DMS53 treated with DMSO at 0.1 percent for 48 hours (cell line): ENCODE results near the gene HDAC9.

Source experiments
- DNase-seq: peaks from one replicate; lab custom pipeline; 2025; ENCODE audit not compliant: unreplicated experiment; lab: John Stamatoyannopoulos, UW

The HDAC9 gene

DNA sequence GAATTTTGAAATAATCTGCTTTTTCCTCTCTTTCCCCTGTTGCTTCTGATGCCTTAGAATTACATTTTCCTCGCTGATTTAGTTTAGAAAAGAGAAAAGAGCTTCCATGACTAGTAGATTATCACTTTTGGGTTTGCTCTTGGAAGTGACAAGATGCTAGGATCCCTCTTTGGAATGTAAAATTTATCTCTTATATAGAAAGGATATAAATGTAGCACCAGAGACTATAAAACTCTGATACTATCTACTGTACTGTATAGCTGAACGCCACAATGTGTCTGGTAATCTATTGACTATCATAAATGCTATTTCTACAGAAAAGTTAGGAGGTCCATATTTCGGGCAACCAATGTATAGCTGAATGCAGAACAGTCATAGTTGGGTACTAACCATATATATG, 1.1 kb upstream of the HDAC9 start:
- DNase-seq = no peak

DNA sequence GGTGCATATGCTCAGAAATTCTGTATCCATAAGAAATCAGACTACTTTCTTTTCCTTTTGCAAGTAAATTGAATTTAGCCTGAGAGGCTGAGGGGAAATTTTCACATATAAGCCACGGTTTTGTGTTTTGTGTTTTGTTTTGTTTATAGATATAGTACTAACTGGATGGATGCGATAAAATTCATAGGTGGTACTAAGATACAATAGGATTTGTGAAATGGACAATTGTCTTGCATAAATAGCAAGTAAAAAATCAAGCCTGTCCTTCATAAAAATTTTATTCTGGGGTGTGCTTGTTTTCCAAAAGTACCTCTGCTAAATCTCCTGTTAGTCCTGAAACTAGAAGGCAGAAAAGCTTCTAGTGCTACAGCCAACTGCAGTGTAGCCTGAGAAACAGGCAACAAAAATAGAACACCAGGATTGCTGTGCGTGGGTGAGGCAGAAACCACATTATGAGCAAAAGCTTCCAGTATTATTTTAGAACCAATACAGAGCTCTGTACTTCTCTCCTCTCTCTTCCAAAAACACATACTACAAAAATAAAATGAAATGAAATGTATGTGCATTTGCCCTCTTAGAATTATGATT, 634 bp upstream of the HDAC9 start:
- no peak for DNase-seq

DNA sequence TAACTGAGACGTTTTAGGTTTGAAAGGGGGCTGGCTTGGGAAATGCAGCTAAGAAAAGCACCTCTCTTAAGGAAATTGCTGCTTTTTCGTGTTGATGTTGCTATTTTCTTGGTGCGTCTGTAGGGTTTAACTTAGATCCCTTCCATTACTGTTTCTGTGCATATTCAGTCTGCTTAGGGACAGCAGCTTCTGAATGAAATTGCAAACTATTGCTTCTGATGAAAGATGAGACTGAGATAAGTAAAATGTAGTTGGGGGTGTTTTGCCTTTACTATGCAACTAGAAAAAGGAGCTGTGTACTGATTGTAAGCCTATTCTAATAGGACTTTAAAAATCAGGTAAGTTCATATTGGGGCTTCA, 772 bp downstream of the HDAC9 start:
- no peak for DNase-seq

DNA sequence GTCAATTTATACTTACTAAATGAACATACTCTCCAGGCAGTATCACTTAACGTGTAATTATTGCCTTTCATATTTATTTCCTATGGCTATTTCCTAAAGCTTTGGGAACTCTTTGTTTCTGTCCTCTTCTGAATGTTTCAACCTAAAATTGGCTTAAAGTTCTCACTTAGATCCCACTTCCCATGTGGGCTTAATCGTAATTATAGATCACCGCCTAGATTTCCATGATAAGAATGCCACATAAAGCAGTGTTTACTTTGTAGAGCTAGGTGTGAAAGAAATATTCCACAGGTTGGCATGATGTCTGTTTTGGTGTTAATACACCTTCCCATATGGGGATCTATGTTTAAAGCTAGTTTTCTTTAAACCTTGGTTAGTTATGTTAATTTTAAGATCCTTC, 1.5 kb downstream of the HDAC9 start:
- no peak for DNase-seq

DNA sequence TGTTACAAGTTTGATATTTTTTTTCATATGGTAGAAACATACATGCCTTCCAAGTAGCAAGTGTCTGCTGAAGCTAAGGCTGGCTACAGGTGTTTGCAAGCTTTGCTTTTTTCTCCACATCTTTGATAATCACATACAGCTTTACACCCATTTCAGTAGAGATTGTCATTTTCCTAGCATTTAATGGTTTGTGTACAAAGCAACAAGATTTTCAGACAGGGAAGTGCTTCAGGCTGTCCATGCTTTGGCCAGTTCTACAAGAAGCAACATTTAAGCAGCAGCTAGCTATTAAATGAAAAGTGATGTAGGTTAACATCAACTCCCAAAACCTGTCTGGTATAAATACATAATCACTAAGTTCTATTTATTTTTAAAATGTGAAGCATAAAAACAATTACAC, 2.3 kb downstream of the HDAC9 start:
- DNase-seq = no peak

DNA sequence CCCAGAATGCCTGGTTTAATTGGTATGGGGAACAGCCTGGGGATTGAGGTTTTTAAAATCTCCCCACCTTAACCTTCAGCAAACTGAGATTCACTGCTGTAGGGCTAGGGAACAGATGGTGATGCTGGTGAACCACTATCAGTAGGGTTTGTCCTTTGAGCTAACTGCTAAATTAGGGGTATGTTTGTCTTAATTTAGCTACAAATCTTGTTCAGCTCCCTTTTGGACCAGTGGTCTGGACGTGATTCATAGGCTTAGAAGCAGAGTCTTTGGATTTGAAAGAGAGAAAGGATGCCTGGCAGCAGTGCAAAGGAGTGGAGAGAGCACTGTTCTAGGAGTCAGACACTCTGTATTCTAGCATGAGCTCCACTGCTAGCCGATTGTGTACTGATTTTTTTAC, 2.8 kb downstream of the HDAC9 start:
- DNase-seq = no peak

DNA sequence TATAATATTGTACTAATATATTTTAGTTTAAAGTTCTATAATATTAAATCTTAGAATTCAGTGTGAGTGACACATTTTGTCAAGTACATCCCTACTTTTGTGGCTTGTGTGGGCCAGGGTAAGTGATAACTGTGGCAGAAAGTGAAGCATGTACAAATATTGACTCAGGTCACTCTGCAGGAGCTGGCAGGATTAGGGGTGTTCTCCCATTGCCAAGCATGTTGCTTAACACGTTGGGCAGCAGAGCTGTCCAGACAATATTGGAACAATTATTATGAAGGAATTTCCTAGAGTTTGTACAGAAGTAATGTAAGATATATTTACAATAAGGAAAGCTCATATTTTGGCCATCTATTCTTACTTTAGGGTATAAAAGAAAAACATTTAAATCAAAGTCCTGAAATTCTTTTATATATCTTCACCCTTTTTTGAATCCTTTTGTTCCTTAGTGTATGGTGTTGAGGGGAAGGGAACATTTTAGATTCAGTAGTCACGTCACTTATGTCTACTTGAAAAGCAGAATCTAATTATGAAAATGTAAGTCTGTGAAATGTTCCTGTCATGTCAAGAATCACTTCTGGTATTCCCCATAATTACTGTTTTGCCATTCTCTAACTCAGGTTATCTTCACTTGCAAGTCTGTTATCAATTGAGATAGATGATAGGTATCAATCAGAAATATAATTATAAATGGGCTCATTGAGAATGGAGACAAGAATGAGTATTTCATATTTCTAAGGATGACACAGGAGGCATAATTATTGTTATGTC, 4.0 kb downstream of the HDAC9 start:
- DNase-seq = peak; percentile 89

DNA sequence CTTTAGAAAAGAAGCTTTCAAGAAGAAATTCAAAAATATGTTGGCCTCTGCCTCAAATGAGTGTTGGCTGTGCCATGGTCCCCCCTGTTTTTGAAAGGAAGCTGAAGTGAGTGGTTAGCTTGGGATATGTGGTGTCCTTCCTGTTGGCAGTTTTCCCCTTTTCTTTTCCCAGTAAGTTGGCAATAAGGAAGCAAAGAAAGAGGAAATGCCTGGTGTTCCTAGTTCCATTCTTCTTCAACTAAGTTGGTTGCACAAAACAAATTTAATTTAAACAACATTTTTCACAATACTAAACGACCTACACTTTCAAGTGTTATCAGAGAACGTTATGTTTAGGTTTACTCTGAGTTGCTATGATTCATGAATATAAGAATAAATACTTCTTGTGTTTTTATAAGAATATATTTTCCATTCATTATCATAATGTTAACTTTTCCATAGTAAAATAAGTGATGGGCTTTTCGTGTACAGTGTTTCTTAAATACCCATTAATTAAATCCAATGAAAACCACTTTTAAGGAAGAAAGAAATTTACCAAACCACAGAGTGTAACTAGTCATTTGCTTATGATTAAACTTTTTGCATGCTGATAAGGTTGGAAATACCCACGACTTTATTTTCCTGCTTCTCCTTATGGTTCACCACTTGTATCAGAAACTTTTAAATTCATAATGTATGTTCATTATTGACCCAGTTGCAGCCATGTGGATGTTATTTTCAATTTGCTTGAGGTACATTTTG, 7.7 kb downstream of the HDAC9 start:
- no peak for DNase-seq

DNA sequence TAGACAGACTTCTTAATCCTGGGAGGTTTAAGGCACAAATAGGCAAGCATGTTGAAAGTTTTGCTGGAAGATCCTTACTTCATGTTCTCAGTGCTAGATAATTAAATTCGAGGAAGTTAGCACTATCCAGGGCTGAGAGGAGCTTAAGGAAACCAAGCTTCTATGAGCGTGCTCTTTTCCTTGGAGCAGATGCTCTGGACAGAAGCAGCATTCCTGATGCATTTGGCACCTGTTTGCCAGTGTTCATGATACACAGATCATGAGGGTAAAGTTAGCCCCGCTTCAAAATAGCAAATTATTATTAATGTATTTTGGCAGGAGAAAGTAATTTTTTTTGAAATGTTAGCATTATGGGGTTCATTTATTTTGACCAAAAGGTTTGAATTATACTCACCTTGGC, 9.4 kb downstream of the HDAC9 start:
- no peak for DNase-seq

DNA sequence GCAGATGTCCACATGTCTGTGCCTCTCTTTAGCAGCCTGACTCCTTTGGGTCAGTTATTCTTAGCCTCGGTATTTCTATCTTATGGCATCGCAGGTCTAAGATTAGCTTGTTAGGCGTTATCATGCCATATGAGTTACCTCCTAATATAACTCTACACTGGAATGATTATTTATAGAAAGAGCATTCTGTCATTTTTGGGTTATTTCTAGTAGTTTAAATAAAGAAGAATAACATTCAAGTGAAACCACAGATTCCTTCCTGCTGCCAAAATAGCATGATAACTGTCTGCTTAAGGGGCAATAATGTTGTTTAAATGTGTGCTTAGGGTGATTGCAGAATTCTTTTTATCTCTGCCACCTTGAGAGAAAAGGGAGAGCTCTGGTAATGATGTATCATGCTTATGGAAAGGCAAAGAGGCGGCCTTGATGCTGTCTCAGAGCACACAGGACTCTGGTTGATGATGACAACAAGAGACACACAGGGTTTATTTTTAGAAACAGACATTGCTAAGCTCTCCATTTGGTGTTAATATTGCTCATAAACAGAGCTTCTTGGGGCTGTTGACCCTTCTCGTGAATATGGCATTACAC, 10.4 kb downstream of the HDAC9 start:
- DNase-seq = no peak

DNA sequence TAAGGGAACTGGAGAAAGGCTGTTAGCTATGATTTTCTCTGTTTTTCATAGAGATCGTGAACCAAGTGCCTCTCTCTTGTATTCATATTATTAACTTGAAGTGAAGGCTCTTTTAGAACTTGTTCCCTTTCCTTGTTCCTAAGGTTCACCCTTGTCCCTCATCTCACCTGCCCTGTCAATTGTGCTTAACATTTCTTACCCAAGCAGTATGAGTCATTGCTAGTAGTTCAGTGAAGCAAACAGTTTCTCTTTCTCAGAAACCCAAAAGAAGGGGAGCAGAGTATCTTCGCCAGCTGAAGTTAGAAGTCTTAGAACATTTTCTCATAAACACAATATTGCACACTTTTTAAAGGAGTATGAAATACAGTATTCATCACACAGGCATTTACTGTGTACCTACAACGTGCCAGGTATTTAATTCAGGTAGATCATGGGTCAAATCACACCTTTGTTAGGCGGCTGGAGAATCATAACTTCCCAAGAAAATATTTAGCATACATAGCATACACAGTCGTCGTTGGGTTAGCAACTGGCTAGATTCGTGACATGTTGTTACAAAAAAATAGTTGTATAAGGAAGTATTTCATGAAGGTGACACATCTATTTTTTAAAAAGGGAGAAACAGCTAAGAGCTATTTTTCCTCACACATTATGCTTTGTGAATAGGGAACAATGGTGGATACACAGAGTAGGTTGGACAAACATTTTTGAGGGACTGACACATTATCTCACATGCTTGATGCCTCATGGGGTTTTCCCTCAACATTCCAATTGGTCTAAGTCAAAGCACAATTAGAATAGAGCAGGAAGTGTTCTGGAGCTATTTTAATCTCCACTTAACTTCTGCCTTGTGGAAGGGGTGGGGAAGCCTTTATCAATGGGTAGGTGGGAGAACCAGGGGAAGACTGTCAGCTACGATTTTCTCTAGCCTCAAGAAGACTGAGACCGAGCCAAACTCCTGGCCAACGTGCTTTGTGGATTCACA, 13.2 kb downstream of the HDAC9 start:
- DNase-seq = peak; percentile 83

DNA sequence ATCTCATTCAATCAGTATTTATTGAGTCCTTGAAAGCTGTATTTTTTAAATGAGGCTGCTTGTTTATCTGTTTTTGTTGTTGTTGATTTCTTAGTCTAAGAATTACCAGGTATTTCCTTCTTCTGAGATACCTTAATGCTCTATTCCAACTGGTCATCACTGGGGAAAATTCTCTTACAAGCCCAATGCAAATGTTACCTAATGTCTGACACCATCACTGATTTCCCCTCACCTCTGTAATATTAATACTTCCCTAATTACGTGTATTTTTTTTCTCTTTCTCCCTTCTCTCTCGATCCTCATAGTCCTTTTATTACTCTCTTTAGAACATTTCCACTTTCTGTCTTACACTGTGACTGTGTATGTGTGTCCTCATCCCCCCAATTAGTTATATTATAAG, 13.9 kb downstream of the HDAC9 start:
- no peak for DNase-seq

DNA sequence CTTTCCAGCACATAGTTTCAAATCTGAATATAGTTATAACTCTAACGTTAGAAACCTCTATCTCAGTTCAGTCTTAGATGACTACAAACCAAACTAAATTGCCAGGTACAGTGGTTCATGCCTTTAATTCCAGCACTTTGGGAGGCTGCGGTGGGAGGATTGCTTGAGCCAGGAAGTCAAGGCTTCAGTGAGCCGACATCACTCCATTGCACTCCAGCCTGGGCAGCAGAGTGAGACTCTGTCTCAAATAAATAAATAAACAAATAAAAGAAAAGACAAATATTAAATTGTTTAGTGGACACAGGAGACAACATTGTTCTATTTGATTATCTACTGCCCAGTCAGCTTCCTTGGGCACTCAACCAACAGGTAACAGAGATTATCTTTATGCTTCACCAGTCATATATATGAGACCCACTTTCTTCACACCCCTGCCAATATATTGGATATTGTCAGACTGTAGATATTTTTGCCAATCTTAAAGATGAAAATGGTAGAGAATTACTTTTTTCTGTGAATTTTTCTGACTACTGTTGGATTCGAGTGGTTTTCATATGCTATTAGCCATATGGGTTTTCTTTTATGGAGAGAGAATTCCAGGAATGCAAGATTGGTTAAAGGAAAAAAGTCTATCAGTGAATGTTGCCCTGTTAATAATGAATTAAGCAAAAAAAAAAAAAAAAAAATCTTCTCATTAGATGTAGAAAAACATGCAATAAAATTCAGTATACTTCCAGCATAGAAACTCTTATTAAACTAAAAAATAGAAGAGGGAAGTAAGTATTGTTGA, 16.0 kb downstream of the HDAC9 start:
- no peak for DNase-seq

DNA sequence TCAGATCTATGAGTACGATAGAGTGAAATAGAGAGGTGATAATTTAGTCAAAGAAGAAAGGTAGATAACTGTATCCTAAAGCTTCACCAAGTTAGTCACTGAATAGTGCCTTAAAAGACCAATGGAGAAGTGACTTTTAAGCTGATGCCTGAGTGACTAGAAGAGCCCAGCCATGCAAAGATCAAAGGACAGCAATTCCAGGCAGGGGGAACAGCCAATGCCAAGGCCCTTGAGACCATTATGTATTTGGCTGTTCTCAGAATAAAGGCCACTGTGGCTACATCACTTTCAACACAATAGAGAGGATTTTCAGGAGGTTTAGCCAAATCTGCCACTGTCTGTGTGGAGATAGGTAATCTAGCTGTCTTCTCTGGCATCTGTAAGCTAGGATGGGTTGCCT, 17.8 kb downstream of the HDAC9 start:
- no peak for DNase-seq

DNA sequence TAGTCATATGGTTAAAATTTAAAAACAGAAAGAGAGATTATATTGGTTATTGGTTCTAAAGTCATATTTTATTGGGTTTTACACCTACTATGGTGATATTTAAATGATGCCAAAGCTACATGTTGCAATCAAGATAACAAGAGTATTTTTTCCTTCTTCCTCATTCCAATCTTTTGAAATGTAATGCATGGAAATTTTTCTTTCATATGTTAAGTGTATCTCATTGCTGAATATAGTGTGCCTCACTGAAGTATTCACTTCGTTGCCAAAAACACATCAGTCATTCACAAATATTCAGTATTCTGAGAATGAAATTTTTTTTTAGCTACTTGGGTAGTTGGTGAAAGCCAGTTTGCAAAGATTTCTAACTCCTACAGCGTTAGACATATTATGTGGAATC, 19.5 kb downstream of the HDAC9 start:
- no peak for DNase-seq

DNA sequence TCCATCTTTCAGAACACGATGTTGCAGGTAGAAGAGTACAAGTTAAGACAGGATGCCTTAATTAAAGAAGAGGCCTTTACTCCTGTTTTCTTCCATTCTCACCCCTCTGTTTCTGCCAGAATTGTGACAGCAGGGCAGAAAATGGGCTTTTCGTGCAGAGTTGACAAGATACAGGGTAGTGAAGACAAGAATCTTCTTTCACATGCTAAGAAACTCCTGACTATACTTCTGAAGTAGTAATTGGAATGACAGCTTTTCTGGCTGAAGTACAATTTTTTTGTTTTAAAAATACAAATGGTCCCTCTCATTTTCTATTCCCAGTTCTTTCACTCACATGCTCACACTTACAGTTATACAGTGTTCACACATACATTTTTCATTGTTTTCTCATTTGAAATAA, 22.1 kb downstream of the HDAC9 start:
- DNase-seq = no peak

DNA sequence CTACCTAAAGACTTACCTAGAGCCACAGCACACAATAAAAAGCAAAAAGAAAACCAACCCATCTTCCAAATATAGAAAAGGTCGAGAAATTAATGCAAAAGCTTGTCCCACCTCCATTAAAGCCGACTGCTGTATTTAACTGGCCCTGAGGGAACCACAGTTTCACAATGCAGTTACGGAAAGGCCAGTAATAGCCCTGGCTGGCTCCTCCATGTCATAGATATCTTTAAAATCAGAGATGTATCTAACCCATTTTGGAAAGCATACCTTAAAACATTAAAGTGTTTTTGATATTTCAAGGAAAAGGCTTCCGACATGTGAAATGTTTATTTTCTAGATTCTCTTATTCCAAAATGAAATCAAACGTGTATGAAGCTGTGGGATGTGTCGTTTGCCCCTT, 23.0 kb downstream of the HDAC9 start:
- DNase-seq = no peak

DNA sequence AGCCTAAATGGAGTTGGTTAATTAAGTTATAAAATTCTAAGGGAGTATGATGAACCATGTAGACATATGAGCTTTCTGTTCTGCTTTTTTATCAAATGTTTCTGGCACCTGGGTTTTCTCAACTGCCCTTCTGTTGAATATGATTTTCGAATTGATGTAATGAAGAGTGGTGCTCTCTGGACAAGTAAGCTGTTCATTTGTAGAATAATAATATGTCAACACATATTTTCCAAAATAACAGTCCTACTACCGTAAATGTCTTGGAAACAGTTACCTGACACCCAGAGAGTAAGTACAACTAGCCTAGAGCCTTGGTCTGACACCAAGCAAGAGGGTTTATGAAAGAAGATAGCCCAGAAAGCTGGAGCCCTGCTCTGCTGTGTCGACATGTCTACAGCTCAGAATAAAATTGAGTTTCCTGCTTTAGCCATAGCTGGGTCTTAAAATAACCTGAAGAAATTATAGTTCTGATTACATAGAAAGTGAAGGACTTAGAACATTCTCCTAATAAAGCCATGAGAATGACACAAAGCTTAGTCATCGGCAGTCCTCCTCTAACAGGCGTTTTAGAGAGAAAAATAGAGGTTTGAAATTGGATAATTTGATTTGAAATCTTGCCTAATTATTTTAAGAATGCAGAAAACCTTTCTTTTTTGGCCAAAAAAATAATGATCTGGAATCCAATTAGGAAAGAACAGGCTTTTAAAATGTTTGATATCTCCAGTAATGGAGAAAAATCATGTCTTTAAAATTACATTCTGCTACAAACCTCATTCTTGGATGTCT, 25.1 kb downstream of the HDAC9 start:
- no peak for DNase-seq

DNA sequence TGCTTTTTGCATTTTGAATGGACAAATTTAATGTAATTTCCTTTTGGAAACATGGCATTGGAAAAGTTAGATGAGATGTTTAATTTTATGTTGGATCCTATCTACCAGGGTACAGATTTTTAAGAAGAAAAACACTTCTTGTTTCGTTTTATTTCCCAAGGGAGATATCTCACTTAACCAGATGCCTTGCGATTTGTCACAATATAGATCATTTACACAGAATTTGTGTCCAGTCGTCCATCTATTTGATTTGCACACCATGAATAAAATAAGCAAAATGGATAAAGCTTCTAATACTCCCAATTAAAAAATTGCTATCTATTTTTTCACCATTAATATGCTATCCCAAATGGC, 25.7 kb downstream of the HDAC9 start:
- DNase-seq = no peak
